RWPE2 (cell line): Measurements from ENCODE around the gene YWHAE.

Experiments
- ATAC-seq: fragments of 200-7000 bp; cut with Tn5 transposase; 3 replicates; pipeline ENCODE4 v1.9.1; 2021; ENCODE audit warnings: low read depth
- DNase-seq: peaks from one replicate; pipeline ENCODE4 v3.0.0-alpha.2; 2020; ENCODE audit warnings: low spot score
- H3K27ac ChIP-seq: fragments of 450-650 bp; 2 replicates; pipeline ENCODE4 v1.5.1; 2017; ENCODE audit warnings: mild to moderate bottlenecking; ENCODE audit not compliant: poor library complexity, severe bottlenecking
- H3K27me3 ChIP-seq: fragments of 250-450 bp; sonication (Bioruptor Pico); 2 replicates; pipeline ENCODE4 v1.5.1; 2021; ENCODE audit warnings: mild to moderate bottlenecking, moderate library complexity; ENCODE audit not compliant: insufficient read depth, poor library complexity, severe bottlenecking
- H3K36me3 ChIP-seq: fragments of 250-450 bp; sonication (Bioruptor Pico); 2 replicates; pipeline ENCODE4 v1.5.1; 2020; ENCODE audit warnings: low read depth, mild to moderate bottlenecking, moderate library complexity
- H3K4me1 ChIP-seq: fragments of 250-450 bp; sonication (Bioruptor Pico); 2 replicates; pipeline ENCODE4 v1.5.1; 2021; ENCODE audit warnings: mild to moderate bottlenecking, moderate library complexity; ENCODE audit not compliant: insufficient read depth, poor library complexity, severe bottlenecking
- H3K4me3 ChIP-seq: fragments of 250-450 bp; sonication (Bioruptor Pico); 2 replicates; pipeline ENCODE4 v1.5.1; 2021; ENCODE audit warnings: mild to moderate bottlenecking, moderate library complexity; ENCODE audit not compliant: severe bottlenecking
- H3K9me3 ChIP-seq: fragments of 250-450 bp; sonication (Bioruptor Pico); 2 replicates; pipeline ENCODE4 v1.5.1; 2021; ENCODE audit warnings: mild to moderate bottlenecking, moderate library complexity; ENCODE audit not compliant: severe bottlenecking
- TF ChIP-seq, protein P1 (sequence below): fragments of 450-650 bp; IDR thresholded peaks from one replicate; pipeline ENCODE4 v1.5.1; 2017; ENCODE audit warnings: mild to moderate bottlenecking, moderate library complexity; ENCODE audit not compliant: poor library complexity, severe bottlenecking

The YWHAE gene

DNA sequence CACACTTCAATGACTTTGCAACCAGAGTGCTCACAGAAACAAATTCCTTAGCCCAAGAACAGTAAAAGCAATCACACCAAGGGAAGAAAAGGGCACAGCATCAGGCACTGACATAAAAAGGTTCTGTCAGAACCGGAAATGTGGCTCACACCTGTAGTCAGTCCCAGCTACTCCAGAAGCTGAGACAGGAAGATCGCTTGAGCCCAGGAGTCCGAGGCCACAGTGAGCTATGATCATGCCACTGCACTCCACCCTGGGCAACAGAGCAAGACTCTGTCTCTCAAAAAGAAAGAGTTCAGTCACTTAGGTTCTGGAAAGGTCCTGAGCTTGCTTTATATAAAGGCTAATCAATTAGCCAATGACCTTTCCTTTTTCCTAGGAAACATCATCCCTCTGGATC lies 22.7 kb downstream of the YWHAE start:
- peaks cover 17% of the 10 kb centered on the region for H3K4me1 ChIP-seq
- H3K36me3 ChIP-seq, result peaks cover 68% of the 10 kb centered on the region
- ATAC-seq (no peak), DNase-seq (no peak)
- H3K9me3 ChIP-seq, result no peaks in the 10 kb centered on the region
- H3K4me3 ChIP-seq, result no peak overlapping the region
- TF ChIP-seq, protein P1, sequence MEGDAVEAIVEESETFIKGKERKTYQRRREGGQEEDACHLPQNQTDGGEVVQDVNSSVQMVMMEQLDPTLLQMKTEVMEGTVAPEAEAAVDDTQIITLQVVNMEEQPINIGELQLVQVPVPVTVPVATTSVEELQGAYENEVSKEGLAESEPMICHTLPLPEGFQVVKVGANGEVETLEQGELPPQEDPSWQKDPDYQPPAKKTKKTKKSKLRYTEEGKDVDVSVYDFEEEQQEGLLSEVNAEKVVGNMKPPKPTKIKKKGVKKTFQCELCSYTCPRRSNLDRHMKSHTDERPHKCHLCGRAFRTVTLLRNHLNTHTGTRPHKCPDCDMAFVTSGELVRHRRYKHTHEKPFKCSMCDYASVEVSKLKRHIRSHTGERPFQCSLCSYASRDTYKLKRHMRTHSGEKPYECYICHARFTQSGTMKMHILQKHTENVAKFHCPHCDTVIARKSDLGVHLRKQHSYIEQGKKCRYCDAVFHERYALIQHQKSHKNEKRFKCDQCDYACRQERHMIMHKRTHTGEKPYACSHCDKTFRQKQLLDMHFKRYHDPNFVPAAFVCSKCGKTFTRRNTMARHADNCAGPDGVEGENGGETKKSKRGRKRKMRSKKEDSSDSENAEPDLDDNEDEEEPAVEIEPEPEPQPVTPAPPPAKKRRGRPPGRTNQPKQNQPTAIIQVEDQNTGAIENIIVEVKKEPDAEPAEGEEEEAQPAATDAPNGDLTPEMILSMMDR, result no peak
- H3K27ac ChIP-seq, result no peak overlapping the region
- no peaks in the 10 kb centered on the region for H3K27me3 ChIP-seq

DNA sequence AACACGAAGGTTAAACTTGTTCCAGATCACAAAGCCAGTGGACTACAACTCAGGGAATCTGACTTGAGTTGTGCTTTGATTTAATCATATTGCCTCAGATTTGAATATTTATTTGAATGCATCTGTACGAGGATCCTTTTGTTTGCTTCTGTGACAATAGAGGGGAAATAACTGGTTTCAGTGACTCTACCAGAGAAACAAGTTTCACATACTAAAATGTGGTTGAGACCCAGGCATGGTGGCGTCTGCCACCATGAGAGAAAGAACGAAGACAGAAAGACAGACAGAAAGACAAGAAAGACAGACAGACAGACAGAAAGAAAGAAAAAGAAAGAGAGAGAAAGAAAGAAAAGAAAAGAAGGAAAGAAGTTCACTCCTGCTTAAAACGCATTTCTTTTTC lies 24.0 kb downstream of the YWHAE start:
- TF ChIP-seq, protein P1, result no peak
- H3K4me3 ChIP-seq, result no peak overlapping the region
- peaks cover 77% of the 10 kb centered on the region for H3K36me3 ChIP-seq
- ATAC-seq (no peak), DNase-seq (no peak)
- H3K27me3 ChIP-seq, result no peaks in the 10 kb centered on the region
- H3K4me1 ChIP-seq, result peaks cover 14% of the 10 kb centered on the region
- H3K27ac ChIP-seq, result no peak overlapping the region
- H3K9me3 ChIP-seq, result no peaks in the 10 kb centered on the region

DNA sequence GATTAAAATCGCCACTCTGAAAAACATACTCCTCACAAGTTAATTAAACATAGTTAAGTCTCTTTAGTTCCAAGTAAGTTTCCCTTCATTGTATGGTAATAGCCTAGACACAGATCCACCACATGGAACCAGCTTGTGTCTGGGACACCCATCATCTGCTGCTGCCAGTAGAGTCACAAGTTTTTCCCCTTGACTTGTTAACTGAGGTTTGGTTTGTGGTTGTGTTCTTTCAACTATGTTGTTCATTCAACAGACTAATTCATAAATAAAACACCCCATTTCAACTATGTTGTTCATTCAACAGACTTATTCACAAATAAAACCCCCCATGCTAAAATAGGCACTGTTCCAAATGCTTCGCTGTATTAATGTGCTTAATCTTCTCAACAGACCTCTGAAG lies 24.4 kb downstream of the YWHAE start:
- Histone ChIP-seq H3K27ac (no peak overlapping the region), H3K4me1 (peaks cover 10% of the 10 kb centered on the region), H3K4me3 (no peak overlapping the region), H3K9me3 (no peaks in the 10 kb centered on the region), H3K36me3 (peaks cover 79% of the 10 kb centered on the region), H3K27me3 (no peaks in the 10 kb centered on the region)
- ATAC-seq (no peak), DNase-seq (no peak)
- TF ChIP-seq, protein P1, result no peak

DNA sequence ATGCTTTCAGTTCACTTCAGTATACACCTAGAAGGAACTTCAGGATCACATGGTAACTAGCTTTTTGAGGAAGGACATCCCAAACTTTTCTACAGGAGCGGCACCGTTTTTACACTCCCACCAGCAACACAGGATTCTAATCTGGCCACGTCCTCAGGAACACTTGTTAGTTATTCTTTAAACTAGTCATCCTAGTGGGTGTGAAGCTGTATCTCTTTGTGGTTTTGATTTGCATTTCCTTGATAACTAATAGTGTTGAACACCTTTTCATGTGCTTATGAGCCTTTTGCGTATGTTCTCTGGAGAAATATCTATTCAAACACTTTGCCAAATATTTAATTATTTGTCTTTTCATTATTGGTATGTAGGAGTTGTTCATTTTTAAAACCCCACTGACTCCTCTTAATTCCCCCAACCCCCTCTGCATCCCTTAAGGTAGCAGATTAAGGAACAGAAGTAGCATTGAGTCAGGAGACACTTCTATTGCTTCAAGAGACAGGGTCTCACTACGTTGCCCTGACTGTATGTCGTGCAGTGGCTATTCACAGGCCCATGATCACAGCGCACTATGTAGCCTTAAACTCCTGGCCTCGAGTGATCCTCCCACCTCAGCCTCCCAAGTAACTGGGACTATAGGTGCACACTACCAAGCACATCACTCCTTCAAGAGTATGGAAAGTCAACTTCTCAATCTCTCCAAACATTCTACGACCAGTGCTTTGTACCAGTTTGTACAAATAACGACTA lies 25.4 kb downstream of the YWHAE start:
- no peaks in the 10 kb centered on the region for H3K27me3 ChIP-seq

More for the DNA sequence above, 25.4 kb downstream of the YWHAE start:
- Histone ChIP-seq H3K4me3 (no peak overlapping the region), H3K27ac (no peak overlapping the region), H3K9me3 (no peaks in the 10 kb centered on the region), H3K36me3 (peaks cover 76% of the 10 kb centered on the region), H3K4me1 (peaks cover 6% of the 10 kb centered on the region)
- TF ChIP-seq, protein P1, result no peak
- DNase-seq (no peak), ATAC-seq (no peak)
